Measurements from ENCODE around the gene JAKMIP2.

The JAKMIP2 gene

GRCh38 chr5:147551677-147552076, 230.9 kb downstream of the JAKMIP2 start:
- Histone ChIP-seq H3K4me1 (ENCODE audit: control insufficient read depth, insufficient read depth, low read length) (no peaks in the 10 kb centered on the region), H3K36me3 (ENCODE audit: control insufficient read depth, insufficient read depth, low read length) (no peaks in the 10 kb centered on the region), H3K27me3 (ENCODE audit: control insufficient read depth, insufficient read depth, low read length) (no peaks in the 10 kb centered on the region), H3K27ac (ENCODE audit: low read length) (no peak overlapping the region), H3K9me3 (ENCODE audit: control insufficient read depth, insufficient read depth, low read length) (no peaks in the 10 kb centered on the region), H3K4me3 (ENCODE audit: low read length) (no peak overlapping the region)
- WGBS (ENCODE audit: insufficient coverage, insufficient read length) = no CpG with 5 or more reads among the region's 1 CpG
- no peak for DNase-seq (ENCODE audit: low read depth, low spot score)

- no peak for DNase-seq (ENCODE audit: low read depth, low spot score)
- WGBS (ENCODE audit: insufficient coverage, insufficient read length) = no CpG with 5 or more reads among the region's 3 CpGs
- Histone ChIP-seq H3K27me3 (ENCODE audit: control insufficient read depth, insufficient read depth, low read length) (no peaks in the 10 kb centered on the region), H3K4me3 (ENCODE audit: low read length) (no peak overlapping the region), H3K4me1 (ENCODE audit: control insufficient read depth, insufficient read depth, low read length) (no peaks in the 10 kb centered on the region), H3K36me3 (ENCODE audit: control insufficient read depth, insufficient read depth, low read length) (no peaks in the 10 kb centered on the region), H3K9me3 (ENCODE audit: control insufficient read depth, insufficient read depth, low read length) (no peaks in the 10 kb centered on the region), H3K27ac (ENCODE audit: low read length) (no peak overlapping the region)
These were observed 234.8 kb downstream of the JAKMIP2 start for GRCh38 chr5:147547730-147548129.

GRCh38 chr5:147544556-147544955, 238.0 kb downstream of the JAKMIP2 start:
- Histone ChIP-seq H3K36me3 (ENCODE audit: control insufficient read depth, insufficient read depth, low read length) (no peaks in the 10 kb centered on the region), H3K27ac (ENCODE audit: low read length) (no peak overlapping the region), H3K4me1 (ENCODE audit: control insufficient read depth, insufficient read depth, low read length) (no peaks in the 10 kb centered on the region), H3K9me3 (ENCODE audit: control insufficient read depth, insufficient read depth, low read length) (no peaks in the 10 kb centered on the region), H3K4me3 (ENCODE audit: low read length) (no peak overlapping the region), H3K27me3 (ENCODE audit: control insufficient read depth, insufficient read depth, low read length) (no peaks in the 10 kb centered on the region; the same call in 1 of the 2 replicates)
- no peak for DNase-seq (ENCODE audit: low read depth, low spot score)
- no CpG with 5 or more reads among the region's 5 CpGs for WGBS (ENCODE audit: insufficient coverage, insufficient read length)

GRCh38 chr5:147539053-147539452, 243.5 kb downstream of the JAKMIP2 start:
- H3K27ac ChIP-seq (ENCODE audit: low read length) = no peak overlapping the region
- H3K27me3 ChIP-seq (ENCODE audit: control insufficient read depth, insufficient read depth, low read length) = no peaks in the 10 kb centered on the region; the same call in 1 of the 2 replicates
- DNase-seq (ENCODE audit: low read depth, low spot score) = no peak
- H3K36me3 ChIP-seq (ENCODE audit: control insufficient read depth, insufficient read depth, low read length) = no peaks in the 10 kb centered on the region
- WGBS (ENCODE audit: insufficient coverage, insufficient read length) = no CpG with 5 or more reads among the region's 1 CpG
- no peaks in the 10 kb centered on the region for H3K4me1 ChIP-seq (ENCODE audit: control insufficient read depth, insufficient read depth, low read length)
- H3K9me3 ChIP-seq (ENCODE audit: control insufficient read depth, insufficient read depth, low read length) = no peaks in the 10 kb centered on the region
- H3K4me3 ChIP-seq (ENCODE audit: low read length) = no peak overlapping the region

GRCh38 chr5:147538236-147538635, 244.3 kb downstream of the JAKMIP2 start:
- H3K4me3 ChIP-seq (ENCODE audit: low read length) = no peak overlapping the region
- H3K9me3 ChIP-seq (ENCODE audit: control insufficient read depth, insufficient read depth, low read length) = no peaks in the 10 kb centered on the region
- no peaks in the 10 kb centered on the region for H3K36me3 ChIP-seq (ENCODE audit: control insufficient read depth, insufficient read depth, low read length)
- H3K4me1 ChIP-seq (ENCODE audit: control insufficient read depth, insufficient read depth, low read length) = no peaks in the 10 kb centered on the region
- no peak for DNase-seq (ENCODE audit: low read depth, low spot score)
- WGBS (ENCODE audit: insufficient coverage, insufficient read length) = no CpG with 5 or more reads among the region's 1 CpG
- H3K27me3 ChIP-seq (ENCODE audit: control insufficient read depth, insufficient read depth, low read length) = no peaks in the 10 kb centered on the region; the same call in 1 of the 2 replicates
- no peak overlapping the region for H3K27ac ChIP-seq (ENCODE audit: low read length)
